Neuron (in vitro differentiated cells): Measurements from ENCODE around the gene GARNL3.

ENCODE experiments used
- H2AFZ ChIP-seq: one replicate; pipeline ENCODE4 v1.6.1; 2013; ENCODE audit warnings: low read depth, mild to moderate bottlenecking, inconsistent platforms, low read length, moderate library complexity
- H3K27me3 ChIP-seq: one replicate; pipeline ENCODE4 v1.6.1; 2013; ENCODE audit warnings: low read length; ENCODE audit not compliant: insufficient read depth
- H3K36me3 ChIP-seq: one replicate; pipeline ENCODE4 v1.6.1; 2013; ENCODE audit warnings: low read length; ENCODE audit not compliant: insufficient read depth
- H3K4me1 ChIP-seq: one replicate; pipeline ENCODE4 v1.6.1; 2013; ENCODE audit warnings: low read length; ENCODE audit not compliant: insufficient read depth
- H3K4me3 ChIP-seq: 2 replicates; pipeline ENCODE4 v1.5.1; 2013; ENCODE audit warnings: mild to moderate bottlenecking, low read length, moderate library complexity
- H3K9me3 ChIP-seq: one replicate; pipeline ENCODE4 v1.6.1; 2013; ENCODE audit warnings: low read length

GARNL3 gene

DNA sequence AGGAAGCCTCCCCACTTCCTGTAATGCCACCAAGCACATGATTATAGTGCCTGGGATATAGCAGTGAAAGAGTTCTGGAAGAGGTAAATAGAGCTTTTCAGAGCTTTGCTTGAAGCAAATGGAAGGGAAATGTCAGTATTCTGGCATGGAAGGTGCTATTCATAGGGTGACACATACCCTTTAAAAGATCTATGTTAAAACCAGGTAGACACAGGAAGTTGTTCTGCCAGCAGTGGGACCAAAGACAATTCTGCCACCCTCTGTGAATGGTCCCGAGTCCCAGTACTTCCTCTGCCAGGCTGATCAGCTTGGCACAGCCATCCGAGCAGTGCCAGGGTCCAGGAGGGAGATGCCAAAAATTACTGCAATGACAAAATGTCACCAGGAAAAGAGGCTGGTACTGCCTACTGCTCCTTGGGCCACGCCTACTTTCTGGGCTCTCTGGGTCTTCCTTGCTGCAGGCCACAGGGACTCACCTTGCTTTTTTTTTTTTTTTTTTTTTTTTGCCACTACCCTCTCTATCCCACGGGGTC lies 26.7 kb downstream of the GARNL3 start:
- Histone ChIP-seq H3K4me3 (no peak overlapping the region), H3K27me3 (no peaks in the 10 kb centered on the region), H3K36me3 (peaks cover 3% of the 10 kb centered on the region), H3K9me3 (no peaks in the 10 kb centered on the region), H3K4me1 (no peaks in the 10 kb centered on the region), H2AFZ (no peak overlapping the region)

DNA sequence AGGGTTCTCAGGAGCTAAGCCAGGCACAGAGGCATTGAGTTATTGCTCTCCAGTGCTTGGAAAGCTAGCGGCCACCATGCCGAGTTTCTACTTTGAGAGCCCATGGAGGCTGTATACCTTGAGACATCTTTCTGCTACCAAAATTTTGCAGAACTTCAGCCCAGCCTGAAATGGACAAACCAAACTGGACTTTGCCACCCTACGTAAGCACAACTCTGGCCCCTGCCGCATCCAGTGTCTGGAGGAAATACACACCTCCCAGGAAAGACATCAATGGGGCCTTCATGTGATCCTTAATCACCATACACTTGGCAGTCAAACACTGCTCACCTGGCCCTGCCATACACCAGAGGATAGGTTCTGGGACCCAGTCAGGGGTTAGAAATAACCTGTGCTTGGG lies 27.8 kb downstream of the GARNL3 start:
- H3K4me3 ChIP-seq = no peak overlapping the region
- no peaks in the 10 kb centered on the region for H3K4me1 ChIP-seq
- H3K27me3 ChIP-seq = no peaks in the 10 kb centered on the region

DNA sequence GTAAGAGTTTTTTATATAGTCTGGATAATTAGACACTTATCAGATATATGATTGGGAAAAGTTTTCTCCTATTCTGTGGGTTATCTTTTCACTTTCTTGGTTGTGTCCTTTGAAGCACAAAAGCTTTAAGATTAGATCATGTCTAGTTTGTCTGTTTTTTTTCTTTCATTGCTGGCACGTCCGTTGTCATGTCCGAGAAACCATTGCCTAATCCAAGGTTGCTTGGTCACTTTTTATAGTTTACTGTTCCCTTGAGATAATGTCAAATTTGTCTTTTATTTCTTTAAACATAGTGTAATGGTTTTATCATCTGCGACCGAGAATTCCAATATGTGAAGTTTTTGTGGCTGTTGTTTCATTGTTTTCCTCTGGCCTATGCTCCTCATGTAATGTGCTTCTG lies 28.8 kb downstream of the GARNL3 start:
- no peak overlapping the region for H3K4me3 ChIP-seq
- H2AFZ ChIP-seq = no peak overlapping the region
- no peaks in the 10 kb centered on the region for H3K9me3 ChIP-seq
- H3K27me3 ChIP-seq = no peaks in the 10 kb centered on the region
- H3K4me1 ChIP-seq = no peaks in the 10 kb centered on the region
- peaks cover 3% of the 10 kb centered on the region for H3K36me3 ChIP-seq

More for the DNA sequence above, 27.8 kb downstream of the GARNL3 start:
- Histone ChIP-seq H2AFZ (no peak overlapping the region), H3K36me3 (peaks cover 3% of the 10 kb centered on the region), H3K9me3 (no peaks in the 10 kb centered on the region)

DNA sequence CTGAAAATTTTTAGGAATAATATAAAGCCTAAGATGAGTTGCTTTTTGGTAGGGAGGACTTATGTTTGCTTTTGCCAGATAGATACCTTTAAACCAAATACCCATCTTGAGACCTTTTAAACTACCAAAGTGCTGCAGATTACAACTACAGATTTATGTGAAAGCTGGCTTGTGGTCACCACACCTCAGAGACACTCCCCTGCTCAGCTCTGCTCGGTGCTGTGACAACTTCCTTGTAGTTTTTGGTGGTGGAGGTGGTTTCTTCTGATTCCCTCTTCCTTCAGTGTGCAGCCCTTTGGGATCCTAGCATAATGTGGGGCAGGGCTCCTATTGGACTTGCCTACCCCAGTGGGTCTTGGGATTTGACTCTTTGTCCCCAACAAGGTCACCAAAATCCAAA lies 29.2 kb downstream of the GARNL3 start:
- H3K4me3 ChIP-seq = no peak overlapping the region
- no peaks in the 10 kb centered on the region for H3K4me1 ChIP-seq
- H3K27me3 ChIP-seq = no peaks in the 10 kb centered on the region
- H3K36me3 ChIP-seq = peaks cover 3% of the 10 kb centered on the region
- no peaks in the 10 kb centered on the region for H3K9me3 ChIP-seq
- no peak overlapping the region for H2AFZ ChIP-seq

GRCh38 chr9:127295005-127295404 lies 30.4 kb downstream of the GARNL3 start:
- no peaks in the 10 kb centered on the region for H3K36me3 ChIP-seq
- no peak overlapping the region for H3K4me3 ChIP-seq
- no peaks in the 10 kb centered on the region for H3K27me3 ChIP-seq
- no peak overlapping the region for H2AFZ ChIP-seq
- H3K4me1 ChIP-seq = peaks cover 2% of the 10 kb centered on the region
- H3K9me3 ChIP-seq = no peaks in the 10 kb centered on the region

GRCh38 chr9:127300886-127301447 lies 36.4 kb downstream of the GARNL3 start:
- Histone ChIP-seq H3K36me3 (no peaks in the 10 kb centered on the region), H2AFZ (no peak overlapping the region), H3K9me3 (no peaks in the 10 kb centered on the region), H3K4me3 (no peak overlapping the region), H3K4me1 (peaks cover 5% of the 10 kb centered on the region), H3K27me3 (no peaks in the 10 kb centered on the region)

- no peaks in the 10 kb centered on the region for H3K27me3 ChIP-seq
- H3K4me3 ChIP-seq = no peak overlapping the region
- peaks cover 8% of the 10 kb centered on the region for H3K4me1 ChIP-seq
- no peaks in the 10 kb centered on the region for H3K36me3 ChIP-seq
- H3K9me3 ChIP-seq = no peaks in the 10 kb centered on the region
- no peak overlapping the region for H2AFZ ChIP-seq
Observed at GRCh38 chr9:127303830-127304229, 39.3 kb downstream of the GARNL3 start.

DNA sequence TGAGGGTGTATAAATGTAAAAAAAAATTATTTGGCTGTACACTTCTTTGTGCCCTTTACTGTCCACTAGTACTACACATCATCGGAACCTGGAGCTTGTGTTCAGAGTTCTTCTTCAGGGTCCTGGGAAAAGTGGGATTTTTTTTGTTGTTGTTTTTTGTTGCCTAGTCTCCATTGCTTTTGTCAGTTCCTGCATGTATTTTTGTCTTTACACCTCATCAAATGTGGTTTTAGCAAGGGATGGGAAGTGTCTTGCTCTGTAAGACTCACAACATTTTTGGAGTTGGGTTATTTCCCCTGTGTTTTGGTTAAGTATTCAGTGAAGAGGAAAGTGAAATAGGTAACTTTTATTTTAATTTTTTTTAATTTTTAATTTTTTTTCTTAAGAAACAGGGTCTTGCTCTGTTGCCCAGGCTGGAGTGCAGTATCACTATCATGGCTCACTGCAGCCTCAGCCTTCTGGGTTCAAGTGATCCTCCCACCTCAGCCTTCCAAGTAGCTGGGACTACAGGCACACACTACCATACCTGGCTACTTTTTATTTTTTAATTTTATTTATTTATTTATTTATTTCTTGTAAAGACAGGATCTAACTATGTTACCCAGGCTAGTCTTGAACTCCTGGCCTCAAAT lies 40.7 kb downstream of the GARNL3 start:
- peaks cover 5% of the 10 kb centered on the region for H3K4me1 ChIP-seq
- no peaks in the 10 kb centered on the region for H3K9me3 ChIP-seq
- no peaks in the 10 kb centered on the region for H3K27me3 ChIP-seq
- H2AFZ ChIP-seq = no peak overlapping the region
- no peaks in the 10 kb centered on the region for H3K36me3 ChIP-seq
- H3K4me3 ChIP-seq = no peak overlapping the region

DNA sequence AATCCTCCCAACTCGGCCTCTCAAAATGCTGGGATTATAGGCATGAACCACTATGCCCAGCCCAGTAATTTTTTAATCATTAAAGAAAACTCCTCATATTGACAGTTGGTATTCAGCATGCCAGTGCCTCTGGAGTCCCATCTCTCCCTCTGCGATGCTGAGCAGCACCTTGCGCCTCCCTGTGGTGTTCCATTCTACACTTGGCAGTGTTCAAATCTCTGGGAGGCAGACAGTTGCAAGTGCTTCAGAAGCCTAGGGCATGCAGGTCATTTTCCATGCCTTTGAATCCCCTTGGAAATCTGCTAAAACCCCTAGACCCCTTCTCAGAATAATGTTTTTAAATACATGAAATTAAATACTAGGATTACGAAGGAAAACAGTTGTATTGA lies 41.3 kb downstream of the GARNL3 start:
- no peaks in the 10 kb centered on the region for H3K9me3 ChIP-seq
- no peak overlapping the region for H2AFZ ChIP-seq
- no peaks in the 10 kb centered on the region for H3K36me3 ChIP-seq
- H3K4me3 ChIP-seq = no peak overlapping the region
- H3K27me3 ChIP-seq = no peaks in the 10 kb centered on the region
- peaks cover 5% of the 10 kb centered on the region for H3K4me1 ChIP-seq

- peaks cover 5% of the 10 kb centered on the region for H3K4me1 ChIP-seq
- H3K4me3 ChIP-seq = no peak overlapping the region
- H2AFZ ChIP-seq = no peak overlapping the region
- no peaks in the 10 kb centered on the region for H3K27me3 ChIP-seq
- no peaks in the 10 kb centered on the region for H3K9me3 ChIP-seq
- H3K36me3 ChIP-seq = peaks cover 3% of the 10 kb centered on the region
Observed at GRCh38 chr9:127307802-127308201, 43.2 kb downstream of the GARNL3 start.

DNA sequence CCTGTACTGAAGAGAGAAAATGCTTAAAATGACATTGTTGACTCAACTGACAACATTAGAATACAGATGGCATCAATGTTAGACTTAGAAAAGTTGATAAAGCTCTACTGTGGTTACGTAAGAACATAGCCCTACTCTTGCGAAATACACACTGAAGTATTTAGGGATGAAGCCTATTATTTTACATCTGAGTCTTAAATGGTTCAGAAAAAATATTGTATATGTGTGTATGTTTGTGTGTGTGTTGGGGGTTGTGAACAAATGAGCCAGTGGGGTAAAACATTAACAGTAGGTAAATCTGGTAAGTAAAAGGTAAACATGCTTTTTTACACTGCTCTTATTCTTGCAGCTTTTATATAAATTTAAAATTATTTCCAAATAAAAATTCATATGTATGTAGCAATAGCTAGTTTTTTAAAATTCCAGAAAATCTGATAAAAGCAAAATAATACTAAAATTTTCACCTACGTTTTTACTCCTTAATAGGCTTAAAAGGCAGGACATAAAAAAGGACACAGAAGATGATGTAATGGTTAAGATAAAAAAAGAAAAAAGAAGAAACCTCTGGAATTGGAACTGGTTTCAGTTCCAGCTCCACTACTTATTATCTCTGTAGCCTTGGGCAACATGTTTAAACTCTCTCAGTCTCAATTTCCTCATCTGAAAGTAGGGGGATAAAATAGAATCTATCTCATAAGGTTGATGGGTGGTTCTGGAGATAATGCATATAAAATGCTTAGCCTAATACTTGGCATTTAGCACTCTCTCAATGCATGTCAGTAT lies 44.3 kb downstream of the GARNL3 start:
- Histone ChIP-seq H3K4me1 (peaks cover 5% of the 10 kb centered on the region), H3K4me3 (no peak overlapping the region), H3K27me3 (no peaks in the 10 kb centered on the region), H3K9me3 (no peaks in the 10 kb centered on the region), H3K36me3 (peaks cover 5% of the 10 kb centered on the region), H2AFZ (no peak overlapping the region)

GRCh38 chr9:127309715-127310114 lies 45.1 kb downstream of the GARNL3 start:
- Histone ChIP-seq H3K27me3 (no peaks in the 10 kb centered on the region), H3K4me3 (no peak overlapping the region), H3K4me1 (peaks cover 5% of the 10 kb centered on the region), H3K9me3 (no peaks in the 10 kb centered on the region), H2AFZ (no peak overlapping the region), H3K36me3 (peaks cover 9% of the 10 kb centered on the region)

DNA sequence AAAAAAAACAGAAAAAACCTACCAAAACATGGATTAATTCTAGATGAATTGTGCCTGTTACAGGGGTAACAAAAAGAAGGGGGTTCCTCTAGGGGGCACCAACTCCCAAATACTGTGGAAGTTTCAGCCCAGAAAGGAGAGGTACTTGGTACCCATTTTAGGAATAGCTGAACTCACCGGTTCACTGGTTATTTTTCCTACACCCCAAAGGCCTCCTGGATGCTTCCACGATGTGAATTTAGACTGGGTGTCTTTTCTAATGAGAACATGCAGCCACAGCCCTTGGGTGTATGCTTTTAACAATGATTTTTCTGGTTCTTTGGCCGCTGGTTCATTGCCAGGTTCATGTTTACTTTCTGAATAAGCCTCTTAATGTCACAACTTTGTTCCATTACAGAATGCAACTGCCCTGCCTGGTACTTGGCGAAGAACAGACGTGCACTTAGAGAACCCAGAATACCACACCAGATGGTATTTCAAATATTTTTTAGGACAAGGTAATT lies 46.7 kb downstream of the GARNL3 start:
- H2AFZ ChIP-seq = no peak overlapping the region
- no peak overlapping the region for H3K4me3 ChIP-seq
- no peaks in the 10 kb centered on the region for H3K27me3 ChIP-seq
- peaks cover 5% of the 10 kb centered on the region for H3K4me1 ChIP-seq
- peaks cover 13% of the 10 kb centered on the region for H3K36me3 ChIP-seq
- no peaks in the 10 kb centered on the region for H3K9me3 ChIP-seq
